Liver (tissue), 9 donors: Measurements from ENCODE around the gene IGSF8. TPM values are rescaled to one million over a fixed set of nuclear protein-coding genes. Genes with fewer than 3 reads are reported as not detected.

ENCODE experiments used
- DNase-seq: peaks from one replicate; pipeline ENCODE4 v3.0.0-alpha.2; 2017; ENCODE audit warnings: low spot score
- H3K27ac ChIP-seq, 2 donors: one replicate each; pipeline ENCODE4 v1.7.0; 2013; ENCODE audit warnings: inconsistent platforms in 2 of 2, low read length in 2 of 2, control low read depth in 1 of 2, low read depth in 1 of 2, mild to moderate bottlenecking in 1 of 2
- H3K27me3 ChIP-seq, 4 donors: one replicate each; pipeline versions ENCODE4 v1.6.1 to v1.7.0; 2013; ENCODE audit warnings: low read length in 3 of 4, inconsistent platforms in 1 of 4, mild to moderate bottlenecking in 1 of 4, moderate library complexity in 1 of 4; ENCODE audit not compliant: control insufficient read depth in 4 of 4, insufficient read depth in 4 of 4
- H3K36me3 ChIP-seq, 4 donors: one replicate each; pipeline versions ENCODE4 v1.6.1 to v1.7.0; 2013; ENCODE audit warnings: low read length in 3 of 4, mild to moderate bottlenecking in 3 of 4, low read depth in 1 of 4, moderate library complexity in 1 of 4; ENCODE audit not compliant: control insufficient read depth in 4 of 4, insufficient read depth in 3 of 4
- H3K4me1 ChIP-seq, 4 donors: one replicate each; pipeline versions ENCODE4 v1.6.1 to v1.7.0; 2013; ENCODE audit warnings: low read length in 3 of 4, mild to moderate bottlenecking in 3 of 4, moderate library complexity in 1 of 4; ENCODE audit not compliant: control insufficient read depth in 4 of 4, insufficient read depth in 4 of 4
- H3K4me3 ChIP-seq, 3 donors: one replicate each; pipeline versions ENCODE4 v1.6.1 to v1.7.0; 2013; ENCODE audit warnings: low read length in 3 of 3, control low read depth in 1 of 3, low read depth in 1 of 3, mild to moderate bottlenecking in 1 of 3
- H3K9ac ChIP-seq, 2 donors: one replicate each; pipeline ENCODE4 v1.7.0; 2013; ENCODE audit warnings: low read length in 2 of 2, mild to moderate bottlenecking in 2 of 2, moderate library complexity in 2 of 2, control low read depth in 1 of 2, low read depth in 1 of 2
- H3K9me3 ChIP-seq, 4 donors: one replicate each; pipeline versions ENCODE4 v1.6.1 to v1.7.0; 2013; ENCODE audit warnings: low read length in 3 of 4; ENCODE audit not compliant: control insufficient read depth in 4 of 4
- ATF3 ChIP-seq: IDR thresholded peaks from 2 replicates; pipeline ENCODE4 v1.6.1; 2016; ENCODE audit warnings: antibody characterized with exemption
- CTCF ChIP-seq: fragments of 150-350 bp; IDR thresholded peaks from 2 replicates; pipeline ENCODE4 v1.5.1; 2017; ENCODE audit warnings: improper control_type of control experiment, low read depth, low read length; ENCODE audit not compliant: missing input control
- EGR1 ChIP-seq, 2 donors: IDR thresholded peaks; 2 replicates each; pipeline ENCODE4 v1.6.1; 2016 to 2018; ENCODE audit warnings: antibody characterized with exemption in 2 of 2, low read depth in 2 of 2
- FOXA1 ChIP-seq: IDR thresholded peaks from 2 replicates; pipeline ENCODE4 v1.6.1; 2016; ENCODE audit warnings: antibody characterized with exemption
- FOXA2 ChIP-seq: IDR thresholded peaks from 2 replicates; pipeline ENCODE4 v1.6.1; 2016; ENCODE audit warnings: antibody characterized with exemption
- GABPA ChIP-seq, 2 donors: IDR thresholded peaks in 1 of 2; conservative IDR thresholded peaks in 1 of 2; 2 replicates each; pipeline ENCODE4 v1.6.1; 2016; ENCODE audit warnings: antibody characterized with exemption in 2 of 2, mild to moderate bottlenecking in 1 of 2, moderate library complexity in 1 of 2
- HNF4A ChIP-seq, 2 donors: conservative IDR thresholded peaks; 2 replicates each; pipeline ENCODE4 v1.6.1; 2016; ENCODE audit warnings: antibody characterized with exemption in 2 of 2, mild to moderate bottlenecking in 2 of 2
- HNF4G ChIP-seq: IDR thresholded peaks from 2 replicates; pipeline ENCODE4 v1.6.1; 2016; ENCODE audit warnings: antibody characterized with exemption
- JUND ChIP-seq, 2 donors: IDR thresholded peaks; 2 replicates each; pipeline ENCODE4 v1.6.1; 2016; ENCODE audit warnings: antibody characterized with exemption in 2 of 2
- MAX ChIP-seq: IDR thresholded peaks from 2 replicates; pipeline ENCODE4 v1.6.1; 2016; ENCODE audit warnings: antibody characterized with exemption
- NR2F2 ChIP-seq: IDR thresholded peaks from 2 replicates; pipeline ENCODE4 v1.6.1; 2016; ENCODE audit warnings: antibody characterized with exemption
- RAD21 ChIP-seq, 2 donors: IDR thresholded peaks; 2 replicates each; pipeline ENCODE4 v1.6.1; 2016; ENCODE audit warnings: antibody characterized with exemption in 2 of 2, mild to moderate bottlenecking in 2 of 2
- RXRA ChIP-seq, 2 donors: IDR thresholded peaks; 2 replicates each; pipeline ENCODE4 v1.6.1; 2017 to 2018; ENCODE audit warnings: antibody characterized with exemption in 2 of 2, mild to moderate bottlenecking in 1 of 2
- SP1 ChIP-seq: IDR thresholded peaks from 2 replicates; pipeline ENCODE4 v1.6.1; 2018; ENCODE audit warnings: antibody characterized with exemption, mild to moderate bottlenecking
- TAF1 ChIP-seq: conservative IDR thresholded peaks from 2 replicates; pipeline ENCODE4 v1.6.1; 2016; ENCODE audit warnings: antibody characterized with exemption, mild to moderate bottlenecking
- YY1 ChIP-seq: IDR thresholded peaks from 2 replicates; pipeline ENCODE4 v1.6.1; 2016; ENCODE audit warnings: antibody characterized with exemption, mild to moderate bottlenecking
- ZBTB33 ChIP-seq: IDR thresholded peaks from 2 replicates; pipeline ENCODE4 v1.6.1; 2016; ENCODE audit warnings: antibody characterized with exemption
- WGBS: extraction: QIAGEN DNeasy Blood & Tissue Kit; methylation state at CpG from one replicate; pipeline ENCODE4 v1.1.7; 2013; 5-methylcytosine and 5-hydroxymethylcytosine counted together
- polyA plus RNA-seq, 2 donors: library from polyadenylated mRNA; stranded (reverse) in 1 of 2; unstranded in 1 of 2; fragments of 200-250 nt in 1 of 2; fragments of >200 nt in 1 of 2; fragmentation: Nextera tagmentation in 1 of 2; extraction: Ambion mirVana in 1 of 2; gene quantifications; one replicate each; pipeline versions ENCODE4 v1.2.1 to v1.2.3, GENCODE V29; 2013 to 2015
- total RNA-seq, 2 donors: library from RNA; depleted of rRNA; stranded (reverse); fragments of >200 nt; gene quantifications; one replicate each; pipeline ENCODE4 v1.2.3, GENCODE V29; 2014
- TF ChIP-seq, protein P1 (sequence below): IDR thresholded peaks from 2 replicates; pipeline ENCODE4 v1.6.1; 2016; ENCODE audit warnings: antibody characterized with exemption, mild to moderate bottlenecking
- donor health status: healthy.
- donor health status: healthy.
- donor health status: healthy.
- donor health status: healthy.
- donor health status: healthy.

Gene IGSF8
- total and polyA plus RNA-seq, 4 donors, result 9.8 to 24.3 (median 20.3) TPM

DNA sequence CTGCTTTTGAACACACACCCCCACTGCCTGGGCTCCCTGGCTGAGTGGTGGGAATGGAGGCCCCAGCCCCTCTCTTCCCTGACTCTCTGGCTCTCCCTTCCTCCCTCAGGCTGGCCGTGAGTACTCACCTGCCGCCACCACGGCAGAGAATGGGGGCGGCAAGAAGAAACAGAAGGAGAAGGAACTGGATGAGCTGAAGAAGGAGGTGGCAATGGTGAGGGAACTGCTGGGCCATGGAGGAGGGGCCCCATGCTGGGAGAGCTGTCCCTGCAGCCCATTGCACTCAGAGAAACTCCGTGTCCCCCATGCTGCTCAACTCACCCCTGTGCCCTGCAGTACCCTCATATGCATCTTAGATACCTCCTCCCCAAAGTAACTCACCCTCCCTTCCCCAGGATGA lies 22.4 kb upstream of the IGSF8 start:
- Histone ChIP-seq H3K9me3 (no peaks in the 10 kb centered on the region), H3K4me3 (no peak overlapping the region), H3K27ac (no peak overlapping the region), H3K4me1 (no peaks in the 10 kb centered on the region), H3K36me3 (no peaks in the 10 kb centered on the region), H3K27me3 (peaks cover 0 to under 1% (median 0%) of the 10 kb centered on the region in 4 donors), H3K9ac (no peak overlapping the region)
- no peak for DNase-seq
- TF ChIP-seq RXRA (IDR thresholded peaks at IDR 0.05), result no peak
- no peak for TF ChIP-seq RAD21 (IDR thresholded peaks at IDR 0.05)
- TF ChIP-seq, protein P1, sequence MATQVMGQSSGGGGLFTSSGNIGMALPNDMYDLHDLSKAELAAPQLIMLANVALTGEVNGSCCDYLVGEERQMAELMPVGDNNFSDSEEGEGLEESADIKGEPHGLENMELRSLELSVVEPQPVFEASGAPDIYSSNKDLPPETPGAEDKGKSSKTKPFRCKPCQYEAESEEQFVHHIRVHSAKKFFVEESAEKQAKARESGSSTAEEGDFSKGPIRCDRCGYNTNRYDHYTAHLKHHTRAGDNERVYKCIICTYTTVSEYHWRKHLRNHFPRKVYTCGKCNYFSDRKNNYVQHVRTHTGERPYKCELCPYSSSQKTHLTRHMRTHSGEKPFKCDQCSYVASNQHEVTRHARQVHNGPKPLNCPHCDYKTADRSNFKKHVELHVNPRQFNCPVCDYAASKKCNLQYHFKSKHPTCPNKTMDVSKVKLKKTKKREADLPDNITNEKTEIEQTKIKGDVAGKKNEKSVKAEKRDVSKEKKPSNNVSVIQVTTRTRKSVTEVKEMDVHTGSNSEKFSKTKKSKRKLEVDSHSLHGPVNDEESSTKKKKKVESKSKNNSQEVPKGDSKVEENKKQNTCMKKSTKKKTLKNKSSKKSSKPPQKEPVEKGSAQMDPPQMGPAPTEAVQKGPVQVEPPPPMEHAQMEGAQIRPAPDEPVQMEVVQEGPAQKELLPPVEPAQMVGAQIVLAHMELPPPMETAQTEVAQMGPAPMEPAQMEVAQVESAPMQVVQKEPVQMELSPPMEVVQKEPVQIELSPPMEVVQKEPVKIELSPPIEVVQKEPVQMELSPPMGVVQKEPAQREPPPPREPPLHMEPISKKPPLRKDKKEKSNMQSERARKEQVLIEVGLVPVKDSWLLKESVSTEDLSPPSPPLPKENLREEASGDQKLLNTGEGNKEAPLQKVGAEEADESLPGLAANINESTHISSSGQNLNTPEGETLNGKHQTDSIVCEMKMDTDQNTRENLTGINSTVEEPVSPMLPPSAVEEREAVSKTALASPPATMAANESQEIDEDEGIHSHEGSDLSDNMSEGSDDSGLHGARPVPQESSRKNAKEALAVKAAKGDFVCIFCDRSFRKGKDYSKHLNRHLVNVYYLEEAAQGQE, result no peak
- TF ChIP-seq JUND (IDR thresholded peaks at IDR 0.05), result no peak
- TF ChIP-seq FOXA1, result no peak
- TF ChIP-seq HNF4A (conservative IDR thresholded peaks at IDR 0.05), result no peak
- TF ChIP-seq GABPA (IDR thresholded peaks at IDR 0.05 in 1 of 2, conservative IDR thresholded peaks at IDR 0.05 in 1 of 2), result no peak
- no peak for TF ChIP-seq CTCF
- no peak for TF ChIP-seq TAF1
- no peak for TF ChIP-seq ZBTB33
- no peak for TF ChIP-seq MAX
- no peak for TF ChIP-seq NR2F2
- no peak for TF ChIP-seq EGR1 (IDR thresholded peaks at IDR 0.05; ENCODE audit: low read depth in 2 of 2)
- no peak for TF ChIP-seq FOXA2
- TF ChIP-seq ATF3, result no peak
- no peak for TF ChIP-seq SP1
- no peak for TF ChIP-seq HNF4G
- no peak for TF ChIP-seq YY1
- WGBS, result 85% methylated on average over 5 of the region's 5 CpGs
